Subcutaneous abdominal adipose tissue (tissue), 5 donors: Measurements from ENCODE around the gene LDLRAD3.

Experiments
- H3K27ac ChIP-seq: one replicate; pipeline ENCODE4 v1.7.0; 2013; ENCODE audit warnings: low read depth, mild to moderate bottlenecking, inconsistent platforms, low read length, moderate library complexity
- H3K27me3 ChIP-seq, 5 donors: one replicate each; pipeline ENCODE4 v1.7.0; 2013; ENCODE audit warnings: low read length in 5 of 5, inconsistent platforms in 1 of 5; ENCODE audit not compliant: control insufficient read depth in 5 of 5, insufficient read depth in 4 of 5
- H3K36me3 ChIP-seq, 5 donors: one replicate each; pipeline ENCODE4 v1.7.0; 2013; ENCODE audit warnings: low read length in 5 of 5; ENCODE audit not compliant: control insufficient read depth in 5 of 5, insufficient read depth in 5 of 5
- H3K4me1 ChIP-seq, 5 donors: one replicate each; pipeline ENCODE4 v1.7.0; 2013; ENCODE audit warnings: low read length in 5 of 5, mild to moderate bottlenecking in 3 of 5, moderate library complexity in 1 of 5; ENCODE audit not compliant: control insufficient read depth in 5 of 5, insufficient read depth in 5 of 5
- H3K4me3 ChIP-seq, 5 donors: one replicate each; pipeline ENCODE4 v1.7.0; 2013; ENCODE audit warnings: low read length in 5 of 5, low read depth in 1 of 5
- H3K9ac ChIP-seq, 5 donors: one replicate each; pipeline ENCODE4 v1.7.0; 2013; ENCODE audit warnings: low read length in 5 of 5, mild to moderate bottlenecking in 4 of 5, moderate library complexity in 3 of 5
- H3K9me3 ChIP-seq, 5 donors: one replicate each; pipeline ENCODE4 v1.7.0; 2013; ENCODE audit warnings: low read length in 5 of 5; ENCODE audit not compliant: control insufficient read depth in 5 of 5
- donor health status: healthy.
- donor health status: healthy.
- donor health status: healthy.
- donor health status: healthy.
- donor health status: healthy.

The LDLRAD3 gene

GRCh38 chr11:36227044-36227443 lies 283.2 kb downstream of the LDLRAD3 start:
- Histone ChIP-seq H3K4me3 (no peak overlapping the region), H3K9me3 (no peaks in the 10 kb centered on the region), H3K27me3 (no peaks in the 10 kb centered on the region), H3K36me3 (peaks cover 0 to 25% (median 16%) of the 10 kb centered on the region in 5 donors), H3K9ac (no peak overlapping the region), H3K27ac (no peak overlapping the region), H3K4me1 (peaks cover 0 to 9% (median 5%) of the 10 kb centered on the region in 5 donors)

GRCh38 chr11:36228689-36229088 lies 284.8 kb downstream of the LDLRAD3 start:
- Histone ChIP-seq H3K9me3 (no peaks in the 10 kb centered on the region), H3K27me3 (no peaks in the 10 kb centered on the region), H3K27ac (no peak overlapping the region), H3K9ac (no peak overlapping the region), H3K36me3 (peaks cover 0 to 25% (median 16%) of the 10 kb centered on the region in 5 donors), H3K4me1 (no peaks in the 10 kb centered on the region), H3K4me3 (no peak overlapping the region)

GRCh38 chr11:36229091-36229705 lies 285.3 kb downstream of the LDLRAD3 start:
- peaks cover 0 to 25% (median 16%) of the 10 kb centered on the region in 5 donors for H3K36me3 ChIP-seq
- H3K27me3 ChIP-seq = no peaks in the 10 kb centered on the region

DNA sequence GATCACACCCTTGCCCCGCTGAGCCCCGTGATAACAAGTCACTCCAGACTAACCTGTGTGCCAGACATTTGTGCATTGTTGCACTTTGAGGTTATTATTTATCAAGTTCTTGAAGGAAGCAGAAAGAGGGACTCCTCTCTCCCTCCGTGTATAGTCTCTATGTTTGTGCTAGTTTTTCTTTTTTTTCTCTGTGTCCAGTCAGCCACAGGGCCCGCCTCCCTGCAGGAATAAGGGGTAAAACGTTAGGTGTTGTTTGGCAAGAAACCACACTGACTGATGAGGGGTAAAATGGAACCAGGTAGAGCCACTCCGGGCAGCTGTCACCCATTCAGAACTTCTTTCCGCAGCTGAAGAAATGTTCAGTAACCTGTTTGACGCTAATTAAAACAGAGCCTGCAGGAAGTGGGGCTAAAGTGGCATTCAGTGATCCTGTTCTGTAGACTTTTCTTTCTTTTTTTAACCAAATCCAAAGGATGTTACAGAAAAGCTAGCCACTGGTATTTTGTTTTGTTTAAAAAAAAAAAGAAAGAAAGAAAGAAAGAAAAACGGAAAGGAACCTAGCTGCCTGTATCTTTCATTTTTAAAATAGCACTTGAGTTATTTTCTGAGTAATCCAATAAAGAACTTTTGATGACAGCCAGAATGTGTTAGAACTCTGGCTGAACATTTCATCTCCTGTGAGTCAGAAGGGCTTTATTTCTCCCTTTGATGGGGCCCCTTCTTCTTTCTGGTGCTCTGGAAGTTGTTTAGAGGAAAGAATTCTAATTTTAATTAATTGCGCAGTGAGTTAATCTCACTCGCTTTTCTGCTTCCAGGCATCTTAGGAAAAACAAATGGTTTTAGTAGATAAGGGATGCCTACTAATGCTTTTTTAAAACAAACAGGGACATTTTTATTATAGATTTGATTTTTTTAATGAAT lies 287.2 kb downstream of the LDLRAD3 start:
- Histone ChIP-seq H3K36me3 (peaks cover 0 to 25% (median 16%) of the 10 kb centered on the region in 5 donors), H3K4me1 (no peaks in the 10 kb centered on the region), H3K9ac (no peak overlapping the region), H3K27me3 (no peaks in the 10 kb centered on the region), H3K9me3 (no peaks in the 10 kb centered on the region), H3K4me3 (no peak overlapping the region), H3K27ac (no peak overlapping the region)

More at GRCh38 chr11:36229091-36229705, 285.3 kb downstream of the LDLRAD3 start:
- Histone ChIP-seq H3K4me3 (no peak overlapping the region), H3K9ac (no peak overlapping the region), H3K4me1 (no peaks in the 10 kb centered on the region), H3K9me3 (no peaks in the 10 kb centered on the region), H3K27ac (no peak overlapping the region)

DNA sequence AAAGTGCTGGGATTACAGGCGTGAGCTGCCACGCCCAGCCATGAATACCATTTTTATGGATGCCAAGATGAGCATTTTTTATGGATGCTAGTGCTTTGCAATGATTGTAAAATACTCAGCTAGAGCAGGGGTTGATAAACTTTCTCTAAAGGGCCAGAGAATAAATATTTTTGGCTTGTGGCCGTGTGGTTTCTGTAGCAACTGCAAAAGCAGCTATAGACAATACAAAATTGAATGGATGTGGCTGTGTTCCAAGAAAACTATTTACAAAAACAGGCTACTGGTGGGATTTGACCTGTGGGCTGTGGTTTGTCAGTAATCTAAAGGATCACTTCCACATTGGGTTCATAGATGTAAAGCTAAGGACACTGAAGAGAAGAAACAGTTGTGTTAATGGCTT lies 289.3 kb downstream of the LDLRAD3 start:
- H3K27me3 ChIP-seq = no peaks in the 10 kb centered on the region
- H3K4me1 ChIP-seq = no peaks in the 10 kb centered on the region
- H3K27ac ChIP-seq = no peak overlapping the region
- H3K9ac ChIP-seq = no peak overlapping the region
- peaks cover 0 to 13% (median 8%) of the 10 kb centered on the region in 5 donors for H3K36me3 ChIP-seq
- no peaks in the 10 kb centered on the region for H3K9me3 ChIP-seq
- H3K4me3 ChIP-seq = no peak overlapping the region

DNA sequence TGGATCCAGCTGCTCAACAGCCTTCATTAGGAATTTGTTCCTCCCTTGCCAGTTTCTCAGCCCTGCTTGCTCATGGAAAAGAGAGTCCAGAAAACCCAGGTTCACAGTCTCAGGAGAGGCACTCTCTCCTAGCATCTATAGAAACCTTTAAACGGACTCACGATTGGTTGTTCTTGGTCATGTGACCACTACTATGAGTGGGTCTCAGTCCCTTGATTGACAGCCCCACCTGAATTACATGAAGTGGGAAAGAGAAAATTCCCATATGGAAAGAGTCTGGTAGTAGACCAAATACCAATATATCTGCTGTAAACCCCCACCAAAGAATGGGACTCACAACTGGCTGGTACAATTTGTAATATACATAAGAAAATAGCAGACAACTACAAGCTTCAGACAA lies 291.0 kb downstream of the LDLRAD3 start:
- Histone ChIP-seq H3K27me3 (no peaks in the 10 kb centered on the region), H3K27ac (no peak overlapping the region), H3K36me3 (peaks cover 0 to 6% (median 2%) of the 10 kb centered on the region in 5 donors), H3K9me3 (no peaks in the 10 kb centered on the region), H3K4me3 (no peak overlapping the region), H3K4me1 (peaks cover 0 to 2% (median 0%) of the 10 kb centered on the region in 5 donors), H3K9ac (no peak overlapping the region)

- H3K27me3 ChIP-seq = no peaks in the 10 kb centered on the region
- H3K9ac ChIP-seq = no peak overlapping the region
- peaks cover 0 to 1% (median 0%) of the 10 kb centered on the region in 5 donors for H3K36me3 ChIP-seq
- no peak overlapping the region for H3K27ac ChIP-seq
- no peaks in the 10 kb centered on the region for H3K9me3 ChIP-seq
- no peak overlapping the region for H3K4me3 ChIP-seq
- peaks cover 0 to 2% (median 0%) of the 10 kb centered on the region in 5 donors for H3K4me1 ChIP-seq
These were observed 291.9 kb downstream of the LDLRAD3 start for GRCh38 chr11:36235750-36236149.

GRCh38 chr11:36237391-36237790 lies 293.5 kb downstream of the LDLRAD3 start:
- no peak overlapping the region for H3K4me3 ChIP-seq
- H3K27ac ChIP-seq = no peak overlapping the region
- H3K4me1 ChIP-seq = peaks cover 0 to 2% (median 0%) of the 10 kb centered on the region in 5 donors
- H3K36me3 ChIP-seq = no peaks in the 10 kb centered on the region
- H3K9me3 ChIP-seq = no peaks in the 10 kb centered on the region
- no peaks in the 10 kb centered on the region for H3K27me3 ChIP-seq
- H3K9ac ChIP-seq = no peak overlapping the region

DNA sequence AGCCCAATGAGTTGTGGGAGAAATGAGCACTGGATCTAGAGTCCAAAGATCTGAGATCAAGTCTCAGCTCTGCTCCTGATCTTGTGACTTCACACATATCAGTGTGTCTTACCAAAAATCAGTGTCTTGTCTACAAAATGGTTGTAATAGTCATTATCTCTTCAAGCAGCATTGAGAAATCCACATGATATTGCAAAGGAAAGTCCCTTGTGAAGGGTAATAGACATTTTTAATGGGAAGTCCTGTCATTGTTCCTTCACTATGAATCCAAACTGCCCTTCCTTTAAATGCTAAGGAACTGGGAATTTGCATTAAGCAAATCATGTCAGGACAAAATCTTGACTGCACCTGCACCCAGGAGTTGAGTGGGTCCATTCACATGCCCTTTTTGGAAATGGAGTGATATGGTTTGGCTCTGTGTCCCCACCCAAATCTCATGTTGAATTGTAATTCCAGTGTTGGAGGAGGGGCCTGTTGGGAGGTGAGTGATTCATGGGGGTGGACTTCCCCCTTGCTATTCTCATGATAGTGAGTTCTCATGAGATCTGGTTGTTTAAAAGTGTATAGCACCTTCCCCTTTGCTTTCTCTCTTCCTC lies 294.3 kb downstream of the LDLRAD3 start:
- Histone ChIP-seq H3K4me3 (no peak overlapping the region), H3K9ac (no peak overlapping the region), H3K27ac (no peak overlapping the region), H3K27me3 (no peaks in the 10 kb centered on the region), H3K9me3 (no peaks in the 10 kb centered on the region), H3K4me1 (peaks cover 0 to 2% (median 0%) of the 10 kb centered on the region in 5 donors), H3K36me3 (no peaks in the 10 kb centered on the region)

GRCh38 chr11:36238881-36239280 lies 295.0 kb downstream of the LDLRAD3 start:
- Histone ChIP-seq H3K27ac (no peak overlapping the region), H3K4me3 (no peak overlapping the region), H3K9ac (no peak overlapping the region), H3K36me3 (no peaks in the 10 kb centered on the region), H3K4me1 (peaks cover 0 to 9% (median 3%) of the 10 kb centered on the region in 5 donors), H3K9me3 (no peaks in the 10 kb centered on the region), H3K27me3 (no peaks in the 10 kb centered on the region)
